ENCODE data around the gene MFGE8.

DNA sequence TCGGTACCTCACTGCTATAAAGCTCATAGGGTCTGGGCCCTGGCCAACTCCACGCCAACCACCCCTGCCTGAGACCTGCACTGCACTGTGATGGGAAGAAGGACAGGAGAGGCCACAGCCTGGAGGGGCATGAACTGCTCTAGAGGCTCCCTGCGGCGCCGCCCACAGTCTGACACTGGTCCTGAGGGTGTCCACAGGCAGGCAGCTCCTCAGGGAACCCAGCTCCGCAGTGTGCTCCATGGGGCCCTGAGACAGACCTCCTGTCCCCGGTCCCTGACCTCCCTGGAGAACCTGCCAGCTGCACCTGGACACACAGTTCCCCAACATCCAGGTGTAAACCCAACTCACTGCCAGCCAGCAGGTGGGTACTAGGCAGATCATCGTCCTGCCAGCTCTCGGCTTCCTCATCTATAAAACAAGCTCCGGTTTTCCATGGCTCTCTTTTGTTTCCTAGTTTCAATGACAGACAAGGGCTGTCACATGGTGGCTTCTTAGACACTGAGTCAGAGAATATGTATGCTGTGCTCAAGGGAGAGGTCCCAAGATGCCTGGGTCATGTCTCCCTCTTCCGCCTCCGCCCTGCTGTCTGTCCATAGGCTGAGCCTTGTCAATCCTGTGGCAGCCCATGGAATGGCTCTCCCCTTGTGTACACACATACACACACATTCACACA lies 12.7 kb downstream of the MFGE8 start:
- TF ChIP-seq, protein P1, sequence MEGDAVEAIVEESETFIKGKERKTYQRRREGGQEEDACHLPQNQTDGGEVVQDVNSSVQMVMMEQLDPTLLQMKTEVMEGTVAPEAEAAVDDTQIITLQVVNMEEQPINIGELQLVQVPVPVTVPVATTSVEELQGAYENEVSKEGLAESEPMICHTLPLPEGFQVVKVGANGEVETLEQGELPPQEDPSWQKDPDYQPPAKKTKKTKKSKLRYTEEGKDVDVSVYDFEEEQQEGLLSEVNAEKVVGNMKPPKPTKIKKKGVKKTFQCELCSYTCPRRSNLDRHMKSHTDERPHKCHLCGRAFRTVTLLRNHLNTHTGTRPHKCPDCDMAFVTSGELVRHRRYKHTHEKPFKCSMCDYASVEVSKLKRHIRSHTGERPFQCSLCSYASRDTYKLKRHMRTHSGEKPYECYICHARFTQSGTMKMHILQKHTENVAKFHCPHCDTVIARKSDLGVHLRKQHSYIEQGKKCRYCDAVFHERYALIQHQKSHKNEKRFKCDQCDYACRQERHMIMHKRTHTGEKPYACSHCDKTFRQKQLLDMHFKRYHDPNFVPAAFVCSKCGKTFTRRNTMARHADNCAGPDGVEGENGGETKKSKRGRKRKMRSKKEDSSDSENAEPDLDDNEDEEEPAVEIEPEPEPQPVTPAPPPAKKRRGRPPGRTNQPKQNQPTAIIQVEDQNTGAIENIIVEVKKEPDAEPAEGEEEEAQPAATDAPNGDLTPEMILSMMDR (IDR thresholded peaks at IDR 0.05; ENCODE audit: insufficient read depth, low read length, poor library complexity, severe bottlenecking), result no peak
- TF ChIP-seq EZH2phosphoT487 (conservative IDR thresholded peaks at IDR 0.05; ENCODE audit: low read length), result no peak
